AG04450 (cell line): ENCODE measurements around the gene GIPC1. TPM values are rescaled to one million over a fixed set of nuclear protein-coding genes. Genes with fewer than 3 reads are reported as not detected.
"Not testable (repeated sequence)": the region's sequence is repeated elsewhere in the genome, so short reads cannot be mapped to it uniquely, and the experiment has no call there.

Source experiments
- CTCF ChIA-PET: fragments of 300-600, 350-600 bp; formaldehyde crosslinking; extraction: SDS; loops from one replicate; lab custom pipeline; 2022; ENCODE audit warnings: antibody characterized with exemption, inconsistent platforms; lab: Charles Lee
- POLR2A ChIA-PET: fragments of 350-600 bp; formaldehyde crosslinking; extraction: SDS; loops from one replicate; lab custom pipeline; 2021; ENCODE audit warnings: antibody characterized with exemption, inconsistent platforms; lab: Yijun Ruan, JAX
- DNase-seq: peaks from one replicate; pipeline ENCODE4 v3.0.0-alpha.2; 2011; ENCODE audit warnings: low read depth, low spot score
- H3K27ac ChIP-seq: one replicate; pipeline ENCODE4 v1.5.1; 2012; ENCODE audit warnings: low read depth, low read length, control low read depth
- H3K27me3 ChIP-seq: one replicate; pipeline ENCODE4 v1.6.0; 2012; ENCODE audit warnings: low read length; ENCODE audit not compliant: control insufficient read depth, insufficient read depth
- H3K4me3 ChIP-seq: 2 replicates; pipeline ENCODE4 v1.5.1; 2011; ENCODE audit warnings: mild to moderate bottlenecking, low read depth, low read length, control low read depth
- H3K9me3 ChIP-seq: 2 replicates; pipeline ENCODE4 v1.5.1; 2012; ENCODE audit warnings: low read length; ENCODE audit not compliant: control insufficient read depth, insufficient read depth
- polyA plus RNA-seq: library from polyadenylated mRNA; depleted of rRNA; stranded (reverse); fragments of >200 nt; gene quantifications from 2 replicates; pipeline ENCODE4 v1.2.3, GENCODE V29; 2011
- TF ChIP-seq, protein P1 (sequence below): IDR thresholded peaks from 2 replicates; pipeline ENCODE4 v1.5.1; 2011; ENCODE audit warnings: low read depth, low read length, control low read depth, inconsistent platforms

Gene GIPC1
- polyA plus RNA-seq, 1 experiment, result 47.4 TPM

DNA sequence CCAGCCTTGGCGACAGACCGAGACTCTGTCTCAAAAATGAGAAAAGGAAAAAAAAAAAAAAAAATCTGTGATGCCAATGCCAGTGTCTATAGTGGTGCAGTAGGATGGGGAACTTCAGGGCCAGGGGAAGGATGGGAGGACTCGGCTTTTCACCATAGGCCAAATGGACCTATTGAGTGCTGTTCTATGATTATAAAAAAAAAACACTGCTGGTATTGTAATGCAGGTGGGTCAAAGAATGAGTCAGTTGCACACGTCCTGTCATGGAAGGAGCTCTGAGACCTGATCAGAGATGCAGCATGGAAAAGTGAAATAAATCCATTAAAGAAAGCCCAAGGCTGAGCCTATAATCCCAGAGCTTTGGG, 15.3 kb upstream of the GIPC1 start:
- no peak overlapping the region for H3K4me3 ChIP-seq
- H3K27me3 ChIP-seq, result no peaks in the 10 kb centered on the region
- no peak for DNase-seq
- TF ChIP-seq, protein P1, sequence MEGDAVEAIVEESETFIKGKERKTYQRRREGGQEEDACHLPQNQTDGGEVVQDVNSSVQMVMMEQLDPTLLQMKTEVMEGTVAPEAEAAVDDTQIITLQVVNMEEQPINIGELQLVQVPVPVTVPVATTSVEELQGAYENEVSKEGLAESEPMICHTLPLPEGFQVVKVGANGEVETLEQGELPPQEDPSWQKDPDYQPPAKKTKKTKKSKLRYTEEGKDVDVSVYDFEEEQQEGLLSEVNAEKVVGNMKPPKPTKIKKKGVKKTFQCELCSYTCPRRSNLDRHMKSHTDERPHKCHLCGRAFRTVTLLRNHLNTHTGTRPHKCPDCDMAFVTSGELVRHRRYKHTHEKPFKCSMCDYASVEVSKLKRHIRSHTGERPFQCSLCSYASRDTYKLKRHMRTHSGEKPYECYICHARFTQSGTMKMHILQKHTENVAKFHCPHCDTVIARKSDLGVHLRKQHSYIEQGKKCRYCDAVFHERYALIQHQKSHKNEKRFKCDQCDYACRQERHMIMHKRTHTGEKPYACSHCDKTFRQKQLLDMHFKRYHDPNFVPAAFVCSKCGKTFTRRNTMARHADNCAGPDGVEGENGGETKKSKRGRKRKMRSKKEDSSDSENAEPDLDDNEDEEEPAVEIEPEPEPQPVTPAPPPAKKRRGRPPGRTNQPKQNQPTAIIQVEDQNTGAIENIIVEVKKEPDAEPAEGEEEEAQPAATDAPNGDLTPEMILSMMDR, result no peak
- no peaks in the 10 kb centered on the region for H3K9me3 ChIP-seq
- ChIA-PET CTCF (interaction anchor here (0.6 kb wide), 1 partner anchor 24 kb away, joined by 4 read pairs; no protein-coding TSS in a partner anchor), POLR2A (interaction anchor here (0.7 kb wide), 3 partner anchors 8 to 15 kb away, joined by 3 to 4 read pairs (median 3); no protein-coding TSS in a partner anchor)
- peak overlapping the region; percentile 78 for H3K27ac ChIP-seq

DNA sequence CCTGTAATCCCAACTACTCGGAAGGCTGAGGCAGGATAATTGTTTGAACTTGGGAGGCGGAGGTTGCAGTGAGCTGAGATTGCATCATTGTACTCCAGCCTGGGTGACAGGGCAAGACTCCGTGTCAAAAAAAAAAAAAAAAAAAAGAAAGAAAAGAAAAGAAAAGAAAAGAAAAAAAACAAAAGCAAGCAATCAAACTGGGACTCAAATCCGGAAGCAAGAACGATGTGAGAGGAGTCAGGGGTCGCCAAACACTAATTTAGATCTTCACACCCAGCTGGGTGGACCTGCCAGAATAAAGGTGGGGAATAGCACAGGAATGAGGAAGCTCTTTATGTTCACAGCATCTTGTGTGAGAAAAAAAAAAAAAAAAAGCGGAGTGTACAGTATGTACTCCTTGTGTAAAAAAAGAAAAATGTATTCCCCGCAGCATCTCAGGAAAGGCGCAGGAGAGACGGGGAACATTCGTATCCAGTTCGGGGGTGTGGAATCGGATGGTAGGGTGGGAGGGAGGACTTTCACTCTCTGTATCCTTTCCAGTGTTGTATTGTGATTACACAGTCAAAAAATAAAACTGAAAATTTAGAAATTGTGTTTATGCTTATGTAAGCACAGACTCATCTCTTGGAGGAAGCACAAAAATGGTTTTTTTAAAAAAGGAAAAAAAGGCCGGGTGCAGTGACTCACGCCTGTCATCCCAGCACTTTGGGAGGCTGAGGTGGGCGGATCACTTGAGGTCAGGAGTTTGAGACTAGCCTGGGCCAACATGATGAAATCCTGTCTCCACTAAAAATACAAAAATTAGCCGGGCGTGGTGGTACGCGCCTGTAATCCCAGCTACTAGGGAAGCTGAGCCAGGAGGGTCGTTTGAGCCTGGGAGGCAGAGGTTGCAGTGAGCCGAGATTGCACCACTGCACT, 14.6 kb upstream of the GIPC1 start:
- TF ChIP-seq, protein P1, result no peak
- POLR2A ChIA-PET, result interaction anchor here (0.6 to 2.1 kb wide), 6 partner anchors 7 to 103 kb away, joined by 3 to 9 read pairs (median 3); partner anchors contain the start of gene DNAJB1
- DNase-seq, result no peak
- Histone ChIP-seq H3K4me3 (no peak overlapping the region), H3K27ac (peak overlapping the region; percentile 78), H3K27me3 (no peaks in the 10 kb centered on the region), H3K9me3 (no peaks in the 10 kb centered on the region)
- CTCF ChIA-PET, result interaction anchor here (0.8 to 1.2 kb wide), 2 partner anchors 30 to 374 kb away, joined by 4 to 5 read pairs; partner anchors contain the start of gene ASF1B

DNA sequence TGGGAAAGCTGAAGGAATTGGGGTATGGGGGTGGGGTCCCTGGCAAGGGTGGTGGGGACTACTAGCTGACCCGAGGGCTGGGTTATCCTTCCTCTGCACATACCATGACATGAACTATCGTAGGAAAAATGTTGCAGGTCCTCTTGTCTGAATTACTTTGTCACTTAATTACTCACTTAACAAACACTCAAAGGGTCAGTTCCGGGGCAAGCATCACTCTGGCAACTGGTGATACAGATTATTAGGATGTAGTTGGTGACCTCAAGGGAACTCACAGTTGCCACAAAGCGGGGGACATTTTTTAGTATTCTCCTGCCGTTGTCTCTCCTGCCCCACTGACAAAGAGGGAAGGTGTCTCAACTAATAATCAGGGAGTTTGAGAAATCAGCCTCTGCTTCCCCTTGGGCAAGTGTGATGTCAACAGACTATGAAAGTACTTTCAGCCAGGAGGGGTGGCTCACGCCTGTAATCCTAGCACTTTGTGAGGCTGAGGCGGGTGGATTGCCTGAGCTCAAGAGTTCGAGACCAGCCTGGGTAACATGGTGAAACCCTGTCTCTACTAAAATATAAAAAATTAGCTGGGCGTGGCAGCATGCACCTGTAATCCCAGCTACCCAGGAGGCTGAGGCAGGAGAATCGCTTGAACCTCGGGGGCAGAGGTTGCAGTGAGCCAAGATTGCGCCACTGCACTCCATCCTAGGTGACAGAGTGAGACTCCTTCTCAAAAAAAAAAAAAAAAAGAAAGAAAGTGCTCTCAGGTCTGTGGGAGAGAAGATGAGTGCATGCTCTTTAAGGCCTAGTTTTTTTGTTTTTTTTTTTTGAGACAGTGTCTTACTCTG, 12.0 kb upstream of the GIPC1 start:
- POLR2A ChIA-PET, result interaction anchor here (1.0 to 2.8 kb wide), 2 partner anchors 10 to 20 kb away, joined by 3 to 10 read pairs; partner anchors contain the start of gene DNAJB1
- Histone ChIP-seq H3K9me3 (no peaks in the 10 kb centered on the region), H3K4me3 (no peak overlapping the region), H3K27ac (peak overlapping the region; percentile 47), H3K27me3 (no peaks in the 10 kb centered on the region)
- TF ChIP-seq, protein P1, result no peak
- no peak for DNase-seq
- CTCF ChIA-PET, result no interaction called here

DNA sequence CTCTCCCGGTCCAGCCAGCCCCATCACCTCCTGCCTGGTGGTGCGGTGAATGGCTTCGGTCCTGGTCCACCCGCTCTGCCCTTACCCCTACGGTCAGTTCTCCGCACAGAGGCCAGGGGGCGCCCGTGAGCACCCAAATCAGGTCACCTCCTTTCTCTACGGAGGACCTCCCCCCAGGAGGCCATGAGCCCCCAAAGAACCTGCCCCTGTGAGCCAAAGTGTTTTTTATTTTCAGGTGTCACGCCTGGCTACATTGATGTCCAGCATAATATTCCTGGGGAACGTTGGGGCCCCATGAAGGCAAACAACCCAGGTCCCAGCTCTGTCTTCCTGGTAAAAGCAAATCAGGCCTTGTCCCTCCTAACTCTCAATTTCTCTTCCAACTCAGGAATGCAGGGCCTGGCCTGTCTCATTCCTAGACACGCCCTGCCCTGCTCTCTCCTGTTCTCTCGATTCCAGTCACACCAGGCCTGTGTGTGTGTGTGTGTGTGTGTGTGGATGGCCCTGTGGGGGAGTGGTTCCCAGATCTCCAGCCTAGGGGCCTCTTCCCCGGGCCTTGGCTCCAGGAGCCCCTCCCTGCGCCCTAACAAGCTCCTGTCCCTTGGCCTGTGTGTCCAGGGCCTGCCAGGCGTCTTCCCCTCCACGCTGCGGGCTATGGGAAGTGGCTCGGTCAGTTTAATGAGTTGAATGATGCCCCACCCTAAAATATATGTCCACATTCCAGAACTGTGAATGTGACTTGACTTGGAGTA, 9.7 kb upstream of the GIPC1 start:
- Histone ChIP-seq H3K27ac (peak overlapping the region; percentile 78), H3K27me3 (no peaks in the 10 kb centered on the region), H3K9me3 (no peaks in the 10 kb centered on the region), H3K4me3 (no peak overlapping the region)
- ChIA-PET CTCF (interaction anchor here (0.6 to 2.2 kb wide), 5 partner anchors 8 to 56 kb away, joined by 4 to 6 read pairs (median 6); no protein-coding TSS in a partner anchor), POLR2A (interaction anchor here (0.6 to 2.8 kb wide), 5 partner anchors 9 to 888 kb away, joined by 3 to 10 read pairs (median 4); partner anchors contain the start of genes DNAJB1 and GIPC1)
- DNase-seq, result no peak
- TF ChIP-seq, protein P1, result peak; percentile 68

DNA sequence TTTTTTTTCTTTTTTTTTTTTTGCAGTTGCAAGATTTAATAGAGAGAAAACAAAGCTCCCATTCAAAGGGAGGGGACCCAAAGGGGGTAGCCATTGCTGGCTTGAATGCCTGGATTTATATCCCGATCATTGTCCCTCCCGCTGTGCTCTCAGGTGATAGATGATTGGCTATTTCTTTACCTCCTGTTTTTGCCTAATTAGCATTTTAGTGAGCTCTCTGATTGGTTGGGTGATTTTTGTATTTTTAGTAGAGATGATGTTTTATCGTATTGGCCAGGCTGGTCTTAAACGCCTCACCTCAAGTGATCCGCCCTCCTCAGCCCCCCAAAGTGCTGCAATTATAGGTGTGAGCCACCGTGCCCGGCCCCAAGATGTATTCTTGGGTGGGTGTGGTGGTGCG, 8.6 kb upstream of the GIPC1 start:
- not testable (repeated sequence) for H3K27ac ChIP-seq, DNase-seq, H3K4me3 ChIP-seq, H3K9me3 ChIP-seq, H3K27me3 ChIP-seq
- CTCF ChIA-PET, result interaction anchor here (0.7 to 2.0 kb wide), 4 partner anchors 9 to 1693 kb away, joined by 3 to 7 read pairs (median 6); no protein-coding TSS in a partner anchor
- POLR2A ChIA-PET, result interaction anchor here (0.6 to 0.8 kb wide), 2 partner anchors 8 to 498 kb away, joined by 3 to 4 read pairs; partner anchors contain the start of gene GIPC1
